Kidney epithelial cell (primary cell): ENCODE results near the gene GCH1. TPM values are rescaled to one million over a fixed set of nuclear protein-coding genes. Genes with fewer than 3 reads are reported as not detected.
A peak's percentile ranks its signal among the peaks of the same experiment; 100 is the strongest.

Experiments used
- DNase-seq: peaks from one replicate; pipeline ENCODE4 v3.0.0-alpha.2; 2010; ENCODE audit warnings: low read depth
- H3K27me3 ChIP-seq: 2 replicates; pipeline ENCODE4 v1.6.0; 2011; ENCODE audit warnings: low read length; ENCODE audit not compliant: control insufficient read depth, insufficient read depth
- H3K36me3 ChIP-seq: 2 replicates; pipeline ENCODE4 v1.5.1; 2011; ENCODE audit warnings: low read length; ENCODE audit not compliant: control insufficient read depth, insufficient read depth
- H3K4me3 ChIP-seq: 2 replicates; pipeline ENCODE4 v1.5.1; 2011; ENCODE audit warnings: low read depth, mild to moderate bottlenecking, control low read depth, low read length
- total RNA-seq: library from RNA; depleted of rRNA; stranded (reverse); fragments of >200 nt; gene quantifications from 2 replicates; pipeline ENCODE4 v1.2.3, GENCODE V29; 2015
- TF ChIP-seq, protein P1 (sequence below): IDR thresholded peaks from 2 replicates; pipeline ENCODE4 v1.5.1; 2011; ENCODE audit warnings: mild to moderate bottlenecking, moderate library complexity, low read length, control low read depth, inconsistent platforms; ENCODE audit not compliant: insufficient read depth, poor library complexity, severe bottlenecking

Gene GCH1
- total RNA-seq, 1 donor from 2014 or later, result 30.9 TPM

GRCh38 chr14:54895683-54896082 is 6.9 kb downstream of the GCH1 start:
- Histone ChIP-seq H3K36me3 (no peaks in the 10 kb centered on the region), H3K4me3 (no peak overlapping the region), H3K27me3 (no peaks in the 10 kb centered on the region)
- TF ChIP-seq, protein P1, sequence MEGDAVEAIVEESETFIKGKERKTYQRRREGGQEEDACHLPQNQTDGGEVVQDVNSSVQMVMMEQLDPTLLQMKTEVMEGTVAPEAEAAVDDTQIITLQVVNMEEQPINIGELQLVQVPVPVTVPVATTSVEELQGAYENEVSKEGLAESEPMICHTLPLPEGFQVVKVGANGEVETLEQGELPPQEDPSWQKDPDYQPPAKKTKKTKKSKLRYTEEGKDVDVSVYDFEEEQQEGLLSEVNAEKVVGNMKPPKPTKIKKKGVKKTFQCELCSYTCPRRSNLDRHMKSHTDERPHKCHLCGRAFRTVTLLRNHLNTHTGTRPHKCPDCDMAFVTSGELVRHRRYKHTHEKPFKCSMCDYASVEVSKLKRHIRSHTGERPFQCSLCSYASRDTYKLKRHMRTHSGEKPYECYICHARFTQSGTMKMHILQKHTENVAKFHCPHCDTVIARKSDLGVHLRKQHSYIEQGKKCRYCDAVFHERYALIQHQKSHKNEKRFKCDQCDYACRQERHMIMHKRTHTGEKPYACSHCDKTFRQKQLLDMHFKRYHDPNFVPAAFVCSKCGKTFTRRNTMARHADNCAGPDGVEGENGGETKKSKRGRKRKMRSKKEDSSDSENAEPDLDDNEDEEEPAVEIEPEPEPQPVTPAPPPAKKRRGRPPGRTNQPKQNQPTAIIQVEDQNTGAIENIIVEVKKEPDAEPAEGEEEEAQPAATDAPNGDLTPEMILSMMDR, result no peak
- no peak for DNase-seq

DNA sequence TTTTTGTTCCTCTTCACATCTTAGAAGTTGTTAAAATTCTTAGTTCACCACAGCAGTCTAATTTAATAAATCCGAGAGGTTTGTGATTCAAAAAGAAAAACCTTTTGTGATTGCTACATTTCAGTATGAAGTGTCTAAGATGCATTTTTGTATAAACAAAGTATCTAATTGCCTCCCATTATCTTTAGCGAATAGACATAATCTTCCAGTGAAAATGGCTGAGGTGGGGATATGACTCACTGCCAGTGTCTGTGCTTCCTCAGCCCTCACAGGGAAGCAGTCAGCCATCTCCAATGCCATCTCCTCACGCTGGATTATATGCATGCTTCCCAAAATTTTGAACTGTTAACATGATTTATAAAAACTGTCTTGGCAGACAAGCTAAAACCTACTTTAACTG is 7.6 kb downstream of the GCH1 start:
- TF ChIP-seq, protein P1, result no peak
- DNase-seq, result no peak
- H3K4me3 ChIP-seq, result no peak overlapping the region
- H3K27me3 ChIP-seq, result no peaks in the 10 kb centered on the region
- H3K36me3 ChIP-seq, result no peaks in the 10 kb centered on the region

GRCh38 chr14:54893151-54893760 is 9.4 kb downstream of the GCH1 start:
- TF ChIP-seq, protein P1, result peak; percentile 63
- Histone ChIP-seq H3K27me3 (no peaks in the 10 kb centered on the region), H3K36me3 (no peaks in the 10 kb centered on the region), H3K4me3 (no peak overlapping the region)
- DNase-seq, result peak; percentile 38

- Histone ChIP-seq H3K4me3 (no peak overlapping the region), H3K27me3 (no peaks in the 10 kb centered on the region), H3K36me3 (no peaks in the 10 kb centered on the region)
- no peak for DNase-seq
- TF ChIP-seq, protein P1, result no peak
Observed at GRCh38 chr14:54891471-54892245, 11.0 kb downstream of the GCH1 start.

GRCh38 chr14:54890788-54891187 is 11.8 kb downstream of the GCH1 start:
- Histone ChIP-seq H3K36me3 (no peaks in the 10 kb centered on the region), H3K4me3 (no peak overlapping the region), H3K27me3 (no peaks in the 10 kb centered on the region)
- TF ChIP-seq, protein P1, result no peak
- no peak for DNase-seq
